ENCODE results near the gene RABAC1. TPM values are rescaled to one million over a fixed set of nuclear protein-coding genes. Genes with fewer than 3 reads are reported as not detected.

RABAC1 gene
- total RNA-seq, 1 experiment from 2014 or later, result 114 TPM

DNA sequence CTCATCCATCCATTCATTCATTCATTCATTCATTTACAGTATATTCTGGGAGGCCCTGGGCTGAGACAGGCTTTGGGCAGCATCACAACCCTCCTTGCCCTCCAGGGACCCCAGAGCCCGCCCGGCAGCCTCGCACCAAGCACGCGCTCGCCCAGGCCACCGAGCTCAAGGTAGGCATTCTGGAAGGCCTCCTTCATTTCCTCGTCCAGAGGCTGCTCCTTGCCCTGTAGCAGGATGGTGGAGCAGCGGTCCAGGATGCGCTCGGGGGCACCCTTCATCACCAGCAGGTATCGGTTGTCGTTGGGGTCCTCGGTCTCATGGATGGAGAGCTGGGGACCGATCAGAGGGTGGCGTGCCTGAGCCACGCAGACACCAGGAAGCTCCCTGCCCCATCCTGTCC is 19.3 kb upstream of the RABAC1 start:
- H3K27ac ChIP-seq (ENCODE audit: low read depth, low read length, poor library complexity, severe bottlenecking), result no peak overlapping the region
- no peaks in the 10 kb centered on the region for H3K4me1 ChIP-seq (ENCODE audit: insufficient read depth, low read length, poor library complexity, severe bottlenecking)
- no peaks in the 10 kb centered on the region for H3K36me3 ChIP-seq (ENCODE audit: insufficient read depth, low read length, poor library complexity, severe bottlenecking)
- no peaks in the 10 kb centered on the region for H3K9me3 ChIP-seq (ENCODE audit: low read depth, low read length, poor library complexity, severe bottlenecking)
- ChIA-PET CTCF (no interaction called here), POLR2A (ENCODE audit: low non-redundant PET) (no interaction called here)
- DNase-seq (ENCODE audit: low spot score), result no peak
- no peak overlapping the region for H3K4me3 ChIP-seq (ENCODE audit: low read depth, low read length, poor library complexity, severe bottlenecking)
- no peaks in the 10 kb centered on the region for H3K27me3 ChIP-seq (replicated peaks; ENCODE audit: insufficient read depth, low read depth, low read length, poor library complexity)
- intact Hi-C loops (cut with micrococcal nuclease; ENCODE audit: unreplicated experiment), result no loop called here
- TF ChIP-seq, protein P1, sequence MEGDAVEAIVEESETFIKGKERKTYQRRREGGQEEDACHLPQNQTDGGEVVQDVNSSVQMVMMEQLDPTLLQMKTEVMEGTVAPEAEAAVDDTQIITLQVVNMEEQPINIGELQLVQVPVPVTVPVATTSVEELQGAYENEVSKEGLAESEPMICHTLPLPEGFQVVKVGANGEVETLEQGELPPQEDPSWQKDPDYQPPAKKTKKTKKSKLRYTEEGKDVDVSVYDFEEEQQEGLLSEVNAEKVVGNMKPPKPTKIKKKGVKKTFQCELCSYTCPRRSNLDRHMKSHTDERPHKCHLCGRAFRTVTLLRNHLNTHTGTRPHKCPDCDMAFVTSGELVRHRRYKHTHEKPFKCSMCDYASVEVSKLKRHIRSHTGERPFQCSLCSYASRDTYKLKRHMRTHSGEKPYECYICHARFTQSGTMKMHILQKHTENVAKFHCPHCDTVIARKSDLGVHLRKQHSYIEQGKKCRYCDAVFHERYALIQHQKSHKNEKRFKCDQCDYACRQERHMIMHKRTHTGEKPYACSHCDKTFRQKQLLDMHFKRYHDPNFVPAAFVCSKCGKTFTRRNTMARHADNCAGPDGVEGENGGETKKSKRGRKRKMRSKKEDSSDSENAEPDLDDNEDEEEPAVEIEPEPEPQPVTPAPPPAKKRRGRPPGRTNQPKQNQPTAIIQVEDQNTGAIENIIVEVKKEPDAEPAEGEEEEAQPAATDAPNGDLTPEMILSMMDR (conservative IDR thresholded peaks at IDR 0.05; ENCODE audit: low read depth, low read length), result no peak
- no peak for TF ChIP-seq EZH2 (IDR thresholded peaks at IDR 0.05; ENCODE audit: borderline replicate concordance, low read depth, low read length, poor library complexity, severe bottlenecking)
- no TSS peak for BruUV-seq (replicated peaks)

GRCh38 chr19:41977916-41978315 is 18.8 kb upstream of the RABAC1 start:
- ChIA-PET CTCF (no interaction called here), POLR2A (ENCODE audit: low non-redundant PET) (no interaction called here)
- Histone ChIP-seq H3K27me3 (replicated peaks; ENCODE audit: insufficient read depth, low read depth, low read length, poor library complexity) (no peaks in the 10 kb centered on the region), H3K36me3 (ENCODE audit: insufficient read depth, low read length, poor library complexity, severe bottlenecking) (no peaks in the 10 kb centered on the region), H3K9me3 (ENCODE audit: low read depth, low read length, poor library complexity, severe bottlenecking) (no peaks in the 10 kb centered on the region), H3K27ac (ENCODE audit: low read depth, low read length, poor library complexity, severe bottlenecking) (no peak overlapping the region), H3K4me3 (ENCODE audit: low read depth, low read length, poor library complexity, severe bottlenecking) (no peak overlapping the region), H3K4me1 (ENCODE audit: insufficient read depth, low read length, poor library complexity, severe bottlenecking) (no peaks in the 10 kb centered on the region)
- TF ChIP-seq EZH2 (IDR thresholded peaks at IDR 0.05; ENCODE audit: borderline replicate concordance, low read depth, low read length, poor library complexity, severe bottlenecking), result no peak
- TF ChIP-seq, protein P1 (conservative IDR thresholded peaks at IDR 0.05; ENCODE audit: low read depth, low read length), result no peak
- BruUV-seq (replicated peaks), result no TSS peak
- intact Hi-C loops (cut with micrococcal nuclease; ENCODE audit: unreplicated experiment), result no loop called here
- no peak for DNase-seq (ENCODE audit: low spot score)

DNA sequence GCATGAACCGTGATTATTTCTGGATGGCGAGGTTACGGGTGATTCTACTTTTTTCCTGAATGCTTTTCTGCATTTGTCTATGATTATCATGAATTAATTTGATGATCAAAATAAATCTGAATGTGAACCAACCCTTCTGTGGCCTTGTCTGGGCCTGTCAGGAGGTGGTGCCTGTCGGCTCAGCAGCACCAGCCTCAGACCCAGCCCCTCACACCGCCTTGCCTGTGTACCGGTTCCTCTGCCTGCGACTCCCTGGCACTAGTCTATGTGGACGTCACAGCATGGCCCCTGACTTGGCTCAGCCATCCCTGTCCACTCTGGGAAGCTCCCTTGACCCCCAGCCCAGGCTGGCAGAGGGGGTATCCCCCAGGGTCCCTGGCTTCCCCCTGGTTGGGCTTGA is 15.5 kb upstream of the RABAC1 start:
- ChIA-PET POLR2A (ENCODE audit: low non-redundant PET) (no interaction called here), CTCF (no interaction called here)
- no peak for DNase-seq (ENCODE audit: low spot score)
- BruUV-seq (replicated peaks), result no TSS peak
- Histone ChIP-seq H3K27me3 (replicated peaks; ENCODE audit: insufficient read depth, low read depth, low read length, poor library complexity) (no peaks in the 10 kb centered on the region), H3K27ac (ENCODE audit: low read depth, low read length, poor library complexity, severe bottlenecking) (no peak overlapping the region), H3K4me1 (ENCODE audit: insufficient read depth, low read length, poor library complexity, severe bottlenecking) (no peaks in the 10 kb centered on the region), H3K9me3 (ENCODE audit: low read depth, low read length, poor library complexity, severe bottlenecking) (no peaks in the 10 kb centered on the region), H3K36me3 (ENCODE audit: insufficient read depth, low read length, poor library complexity, severe bottlenecking) (no peaks in the 10 kb centered on the region), H3K4me3 (ENCODE audit: low read depth, low read length, poor library complexity, severe bottlenecking) (no peak overlapping the region)
- no peak for TF ChIP-seq EZH2 (IDR thresholded peaks at IDR 0.05; ENCODE audit: borderline replicate concordance, low read depth, low read length, poor library complexity, severe bottlenecking)
- TF ChIP-seq, protein P1 (conservative IDR thresholded peaks at IDR 0.05; ENCODE audit: low read depth, low read length), result no peak
- intact Hi-C loops (cut with micrococcal nuclease; ENCODE audit: unreplicated experiment), result no loop called here
